NCI-H2081 treated with DMSO at 0.1 percent for 48 hours (cell line): ENCODE data around the gene USP53.
"Not testable (repeated sequence)": the region's sequence is repeated elsewhere in the genome, so short reads cannot be mapped to it uniquely, and the experiment has no call there.

Source experiments
- DNase-seq: peaks from one replicate; lab custom pipeline; 2025; lab: John Stamatoyannopoulos, UW

Gene USP53

GRCh38 chr4:119228406-119228805, 15.9 kb downstream of the USP53 start:
- DNase-seq: no peak

GRCh38 chr4:119229908-119230687, 17.6 kb downstream of the USP53 start:
- no peak for DNase-seq

GRCh38 chr4:119231491-119231890, 19.0 kb downstream of the USP53 start:
- DNase-seq: no peak

GRCh38 chr4:119232286-119232685, 19.8 kb downstream of the USP53 start:
- no peak for DNase-seq

- no peak for DNase-seq
These were observed 20.7 kb downstream of the USP53 start for GRCh38 chr4:119233191-119233590.

GRCh38 chr4:119233750-119234149, 21.2 kb downstream of the USP53 start:
- DNase-seq: no peak

GRCh38 chr4:119237201-119237600, 24.7 kb downstream of the USP53 start:
- no peak for DNase-seq

- no peak for DNase-seq
These were observed 25.1 kb downstream of the USP53 start for GRCh38 chr4:119237642-119238041.

GRCh38 chr4:119238068-119238722, 25.7 kb downstream of the USP53 start:
- DNase-seq: no peak

GRCh38 chr4:119240128-119240527, 27.6 kb downstream of the USP53 start:
- DNase-seq: no peak

GRCh38 chr4:119240568-119240967, 28.1 kb downstream of the USP53 start:
- no peak for DNase-seq

- no peak for DNase-seq
These were observed 29.9 kb downstream of the USP53 start for GRCh38 chr4:119242417-119242816.

GRCh38 chr4:119243868-119244267, 31.4 kb downstream of the USP53 start:
- DNase-seq: no peak

- DNase-seq: no peak
These were observed 31.8 kb downstream of the USP53 start for GRCh38 chr4:119244344-119244743.

- DNase-seq: no peak
These were observed 32.3 kb downstream of the USP53 start for GRCh38 chr4:119244832-119245231.

GRCh38 chr4:119246177-119246733, 33.7 kb downstream of the USP53 start:
- no peak for DNase-seq

- DNase-seq: not testable (repeated sequence)
These were observed 38.5 kb downstream of the USP53 start for GRCh38 chr4:119251037-119251436.

GRCh38 chr4:119255223-119255622, 42.7 kb downstream of the USP53 start:
- not testable (repeated sequence) for DNase-seq

- DNase-seq: no peak
These were observed 48.0 kb downstream of the USP53 start for GRCh38 chr4:119260528-119260927.

- DNase-seq: no peak
These were observed 49.5 kb downstream of the USP53 start for GRCh38 chr4:119261986-119262385.

GRCh38 chr4:119264743-119265142, 52.2 kb downstream of the USP53 start:
- no peak for DNase-seq

GRCh38 chr4:119266153-119266552, 53.6 kb downstream of the USP53 start:
- no peak for DNase-seq

- DNase-seq: no peak
These were observed 56.0 kb downstream of the USP53 start for GRCh38 chr4:119268466-119268865.
